GM23338 (cell line): ENCODE results near the gene FKBP7. TPM values are rescaled to one million over a fixed set of nuclear protein-coding genes. Genes with fewer than 3 reads are reported as not detected.
A peak's percentile ranks its signal among the peaks of the same experiment; 100 is the strongest.

ENCODE experiments used
- ATAC-seq: fragments of 200-7000 bp; cut with Tn5 transposase; 3 replicates; pipeline ENCODE4 v1.9.1; 2020
- DNase-seq: peaks from one replicate; pipeline ENCODE4 v3.0.0-alpha.2; 2015; ENCODE audit warnings: low spot score
- H2AFZ ChIP-seq: fragments of 200-600 bp; sonication (generic); 2 replicates; pipeline ENCODE4 v1.8.0; 2016; ENCODE audit warnings: antibody characterized with exemption, mild to moderate bottlenecking, moderate library complexity
- H3F3A ChIP-seq: fragments of 200-600 bp; sonication (generic); replicated peaks from 2 replicates; pipeline ENCODE4 v1.8.0; 2017; ENCODE audit warnings: antibody characterized with exemption, mixed run types, low read depth
- H3K27ac ChIP-seq: fragments of 200-600 bp; sonication (generic); 2 replicates; pipeline ENCODE4 v1.6.1; 2016; ENCODE audit warnings: low read depth
- H3K27me3 ChIP-seq: fragments of 200-600 bp; sonication (generic); 2 replicates; pipeline ENCODE4 v1.8.0; 2016; ENCODE audit warnings: mild to moderate bottlenecking, mixed run types, moderate library complexity; ENCODE audit not compliant: insufficient read depth
- H3K36me3 ChIP-seq: fragments of 200-600 bp; sonication (generic); 2 replicates; pipeline ENCODE4 v1.8.0; 2016; ENCODE audit warnings: mild to moderate bottlenecking; ENCODE audit not compliant: insufficient read depth
- H3K4me1 ChIP-seq: fragments of 200-600 bp; sonication (generic); 2 replicates; pipeline ENCODE4 v1.8.0; 2016; ENCODE audit warnings: mild to moderate bottlenecking, moderate library complexity; ENCODE audit not compliant: insufficient read depth
- H3K4me2 ChIP-seq: fragments of 200-600 bp; sonication (generic); 2 replicates; pipeline ENCODE4 v1.7.1; 2017; ENCODE audit warnings: mixed run types
- H3K4me3 ChIP-seq: fragments of 200-600 bp; sonication (generic); 2 replicates; pipeline ENCODE4 v1.6.1; 2016; ENCODE audit warnings: mixed run types
- H3K79me2 ChIP-seq: fragments of 200-600 bp; sonication (generic); replicated peaks from 2 replicates; pipeline ENCODE4 v1.8.0; 2017; ENCODE audit warnings: mild to moderate bottlenecking; ENCODE audit not compliant: insufficient read depth
- H3K9me2 ChIP-seq: fragments of 200-600 bp; sonication (generic); 2 replicates; pipeline ENCODE4 v1.8.0; 2017; ENCODE audit not compliant: insufficient read depth
- H4K20me1 ChIP-seq: fragments of 200-600 bp; sonication (generic); replicated peaks from 2 replicates; pipeline ENCODE4 v1.8.0; 2017; ENCODE audit warnings: mild to moderate bottlenecking; ENCODE audit not compliant: insufficient read depth
- H3K27ac Mint-ChIP-seq: 2 replicates; pipeline ENCODE4 v1.8.0; 2020; ENCODE audit warnings: inconsistent platforms, mild to moderate bottlenecking, moderate library complexity, mixed read lengths
- H3K27me3 Mint-ChIP-seq: 3 replicates; pipeline ENCODE4 v1.8.0; 2022; ENCODE audit warnings: low read depth, mild to moderate bottlenecking, moderate library complexity, mixed read lengths, inconsistent platforms; ENCODE audit not compliant: insufficient read depth, poor library complexity
- H3K36me3 Mint-ChIP-seq: 3 replicates; pipeline ENCODE4 v1.8.0; 2021; ENCODE audit warnings: low read depth, mild to moderate bottlenecking, inconsistent platforms, moderate library complexity, mixed read lengths
- H3K4me1 Mint-ChIP-seq: 3 replicates; pipeline ENCODE4 v1.8.0; 2020; ENCODE audit warnings: mild to moderate bottlenecking, inconsistent platforms, mixed read lengths
- H3K4me3 Mint-ChIP-seq: 3 replicates; pipeline ENCODE4 v1.8.0; 2021; ENCODE audit warnings: moderate library complexity, mild to moderate bottlenecking, inconsistent platforms, mixed read lengths
- H3K9me3 Mint-ChIP-seq: 3 replicates; pipeline ENCODE4 v1.8.0; 2020; ENCODE audit warnings: moderate library complexity, mild to moderate bottlenecking, inconsistent platforms, mixed read lengths
- CREB1 ChIP-seq: fragments of 250-450 bp; sonication (Bioruptor Pico); IDR thresholded peaks from 2 replicates; pipeline ENCODE4 v1.5.0; 2020; ENCODE audit warnings: low read depth, mild to moderate bottlenecking, moderate library complexity
- CTCF ChIP-seq, 2 experiments: fragments of 200-600 bp in 1 of 2; sonication (generic) in 1 of 2; conservative IDR thresholded peaks; 2 replicates each; pipeline versions ENCODE4 v1.5.1 to v1.6.1; 2016 to 2017; ENCODE audit warnings: antibody characterized with exemption in 2 of 2, low read depth in 2 of 2, mild to moderate bottlenecking in 2 of 2, moderate library complexity in 1 of 2
- JUNB ChIP-seq: IDR thresholded peaks from one replicate; pipeline ENCODE4 v1.6.1; 2016; ENCODE audit warnings: antibody characterized with exemption; ENCODE audit not compliant: unreplicated experiment
- REST ChIP-seq: IDR thresholded peaks from one replicate; pipeline ENCODE4 v1.6.1; 2018; ENCODE audit warnings: antibody characterized with exemption; ENCODE audit not compliant: unreplicated experiment
- ZNF114 ChIP-seq: fragments of 250-450 bp; sonication (Bioruptor Pico); IDR thresholded peaks from 2 replicates; pipeline ENCODE4 v1.5.0; 2020; ENCODE audit warnings: mild to moderate bottlenecking, moderate library complexity
- polyA plus RNA-seq: library from polyadenylated mRNA; unstranded; fragments of >200 nt; fragmentation: Nextera tagmentation; extraction: Ambion mirVana; gene quantifications from 2 replicates; pipeline ENCODE4 v1.2.1, GENCODE V29; 2016
- total RNA-seq: library from RNA; depleted of rRNA; stranded (reverse); fragments of >200 nt; shearing (Covaris generic); gene quantifications from 2 replicates; pipeline ENCODE4 v1.2.3, GENCODE V29; 2014
- TF ChIP-seq, protein P1 (sequence below): IDR thresholded peaks from 2 replicates; pipeline ENCODE4 v1.6.1; 2016; ENCODE audit warnings: antibody characterized with exemption

Gene FKBP7
- total and polyA plus RNA-seq, 2 experiments from 2014 or later = 8.3 to 9.0 TPM

DNA sequence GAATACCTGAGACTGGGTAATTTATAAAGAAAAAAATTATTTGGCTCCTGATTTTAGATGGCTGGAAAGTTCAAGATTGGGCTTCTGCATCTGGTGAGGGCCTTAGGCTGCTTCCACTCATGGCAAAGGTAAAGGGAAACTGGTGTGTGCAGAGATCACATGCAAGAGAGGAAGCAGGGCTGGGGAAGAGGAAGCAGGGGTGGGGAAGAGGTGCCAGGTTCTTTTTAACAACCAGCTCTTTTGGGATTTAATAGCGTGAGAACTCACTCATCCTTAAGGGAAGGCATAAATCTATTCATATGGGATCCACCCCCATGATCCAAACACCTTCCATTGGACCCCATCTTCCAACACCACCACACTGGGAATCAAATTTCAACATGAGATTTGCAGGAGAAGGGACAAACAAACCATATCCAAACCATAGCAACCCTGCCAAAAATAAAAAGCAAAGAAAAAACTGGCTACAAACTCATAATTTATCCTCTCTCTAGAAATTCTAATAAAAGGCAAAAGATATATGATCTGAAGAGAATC, 57.9 kb downstream of the FKBP7 start:
- Histone ChIP-seq H2AFZ (no peak overlapping the region), H3K27ac (no peak overlapping the region), H3K79me2 (peaks cover 7% of the 10 kb centered on the region), H3F3A (no peaks in the 10 kb centered on the region), H3K27me3 (no peaks in the 10 kb centered on the region), H3K4me3 (no peak overlapping the region), H3K36me3 (no peaks in the 10 kb centered on the region), H4K20me1 (no peaks in the 10 kb centered on the region), H3K9me2 (no peaks in the 10 kb centered on the region), H3K4me2 (no peak overlapping the region), H3K4me1 (no peaks in the 10 kb centered on the region)
- no peak for DNase-seq
- peaks cover 6% of the 10 kb centered on the region; the same call in 2 of the 3 replicates for H3K36me3 Mint-ChIP-seq
- no peak for ATAC-seq
- peaks cover 5% of the 10 kb centered on the region; the same call in 2 of the 3 replicates for H3K4me1 Mint-ChIP-seq
- peaks cover 3% of the 10 kb centered on the region; the same call in 1 of the 3 replicates for H3K9me3 Mint-ChIP-seq
- H3K27ac Mint-ChIP-seq = peak overlapping the region; percentile 63; the same call in 1 of the 2 replicates
- TF ChIP-seq CREB1 (CRISPR knock-in tag) = no peak
- H3K27me3 Mint-ChIP-seq = peaks cover 2% of the 10 kb centered on the region
- no peak overlapping the region for H3K4me3 Mint-ChIP-seq

- H3K4me1 Mint-ChIP-seq = peaks cover 10% of the 10 kb centered on the region
- H3K36me3 Mint-ChIP-seq = no peaks in the 10 kb centered on the region
- H3K27me3 Mint-ChIP-seq = peaks cover 2% of the 10 kb centered on the region
- Histone ChIP-seq H3K4me2 (no peak overlapping the region), H3K27me3 (no peaks in the 10 kb centered on the region), H3K9me2 (no peaks in the 10 kb centered on the region), H3K4me1 (no peaks in the 10 kb centered on the region), H3K36me3 (no peaks in the 10 kb centered on the region), H2AFZ (no peak overlapping the region), H3K27ac (no peak overlapping the region), H3F3A (no peaks in the 10 kb centered on the region), H4K20me1 (no peaks in the 10 kb centered on the region), H3K79me2 (peaks cover 7% of the 10 kb centered on the region), H3K4me3 (no peak overlapping the region)
- TF ChIP-seq JUNB (no peak), CTCF (conservative IDR thresholded peaks at IDR 0.05; ENCODE audit: low read depth in 2 of 2) (peak; percentile 33 to 34; a peak in 3 of 4 replicates)
- H3K27ac Mint-ChIP-seq = no peak overlapping the region
- DNase-seq (no peak), ATAC-seq (no peak)
- H3K9me3 Mint-ChIP-seq = no peaks in the 10 kb centered on the region
- H3K4me3 Mint-ChIP-seq = no peak overlapping the region
Measured at GRCh38 chr2:178419123-178419522, 59.3 kb downstream of the FKBP7 start.

DNA sequence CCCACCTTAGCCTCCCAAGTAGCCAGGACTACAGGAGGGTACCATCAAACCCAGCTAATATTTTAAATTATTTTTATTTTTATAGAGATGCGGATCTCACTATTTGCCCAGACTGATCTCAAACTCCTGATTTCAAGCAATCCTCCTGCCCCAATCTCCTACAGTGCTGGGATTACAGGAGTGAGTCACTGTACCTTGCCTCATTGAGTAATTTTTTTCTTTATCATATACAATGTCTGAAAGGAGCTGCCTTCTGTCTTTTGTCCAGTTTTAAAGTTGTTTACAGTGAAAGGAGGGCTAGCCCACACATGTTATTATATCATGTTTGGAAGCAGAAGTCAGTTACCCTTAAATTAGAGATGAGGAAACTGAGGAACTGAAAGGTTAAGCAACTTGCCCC, 60.0 kb downstream of the FKBP7 start:
- DNase-seq = no peak
- H4K20me1 ChIP-seq = no peaks in the 10 kb centered on the region
- H3K27me3 ChIP-seq = no peaks in the 10 kb centered on the region
- no peak for ATAC-seq
- H3K9me3 Mint-ChIP-seq = no peaks in the 10 kb centered on the region
- no peaks in the 10 kb centered on the region for H3K36me3 ChIP-seq
- H3K4me3 ChIP-seq = no peak overlapping the region
- H3K4me1 ChIP-seq = no peaks in the 10 kb centered on the region
- H3F3A ChIP-seq = no peaks in the 10 kb centered on the region
- no peak overlapping the region for H3K4me3 Mint-ChIP-seq
- H3K36me3 Mint-ChIP-seq = no peaks in the 10 kb centered on the region
- H3K27me3 Mint-ChIP-seq = peaks cover 5% of the 10 kb centered on the region
- H3K4me1 Mint-ChIP-seq = peaks cover 11% of the 10 kb centered on the region
- H3K27ac ChIP-seq = no peak overlapping the region
- no peak overlapping the region for H3K27ac Mint-ChIP-seq
- H3K79me2 ChIP-seq = peaks cover 7% of the 10 kb centered on the region; the same call in 1 of the 2 replicates
- no peak overlapping the region for H3K4me2 ChIP-seq
- H3K9me2 ChIP-seq = no peaks in the 10 kb centered on the region
- H2AFZ ChIP-seq = no peak overlapping the region
- TF ChIP-seq, protein P1, sequence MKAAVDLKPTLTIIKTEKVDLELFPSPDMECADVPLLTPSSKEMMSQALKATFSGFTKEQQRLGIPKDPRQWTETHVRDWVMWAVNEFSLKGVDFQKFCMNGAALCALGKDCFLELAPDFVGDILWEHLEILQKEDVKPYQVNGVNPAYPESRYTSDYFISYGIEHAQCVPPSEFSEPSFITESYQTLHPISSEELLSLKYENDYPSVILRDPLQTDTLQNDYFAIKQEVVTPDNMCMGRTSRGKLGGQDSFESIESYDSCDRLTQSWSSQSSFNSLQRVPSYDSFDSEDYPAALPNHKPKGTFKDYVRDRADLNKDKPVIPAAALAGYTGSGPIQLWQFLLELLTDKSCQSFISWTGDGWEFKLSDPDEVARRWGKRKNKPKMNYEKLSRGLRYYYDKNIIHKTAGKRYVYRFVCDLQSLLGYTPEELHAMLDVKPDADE = no peak
- no peak for TF ChIP-seq ZNF114 (CRISPR knock-in tag)
- no peak for TF ChIP-seq REST
- TF ChIP-seq CTCF (conservative IDR thresholded peaks at IDR 0.05; ENCODE audit: low read depth in 2 of 2) = no peak
- TF ChIP-seq CREB1 (CRISPR knock-in tag) = no peak
